Measurements from ENCODE around the gene SHISA9. TPM values are rescaled to one million over a fixed set of nuclear protein-coding genes. Genes with fewer than 3 reads are reported as not detected.

Gene SHISA9
- total and polyA plus RNA-seq, 8 donors = 0.15 to 1.3 (median 0.38) TPM; not detected in 4

DNA sequence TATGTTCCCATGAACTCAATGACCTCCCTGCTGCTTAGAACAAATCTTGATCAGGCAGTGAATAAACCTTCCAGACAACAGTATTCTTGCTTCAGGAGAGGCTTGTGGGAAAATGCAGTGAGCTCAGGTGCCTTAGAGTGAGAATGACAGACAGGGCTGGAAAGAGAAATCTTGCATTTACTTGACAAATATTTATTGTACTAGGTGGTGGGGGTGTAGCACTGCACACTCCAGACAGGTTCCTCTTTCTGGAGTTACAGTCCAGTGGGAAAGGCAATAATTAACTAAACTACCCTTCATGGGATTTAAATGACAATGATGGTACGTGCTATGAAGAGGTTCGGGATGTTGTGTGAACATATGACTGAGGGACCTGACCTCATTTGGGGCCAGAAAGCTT, 182.9 kb downstream of the SHISA9 start:
- 26 to 64% (median 37%) methylated on average over 2 of the region's 2 CpGs for WGBS, 5 donors
- H3K27me3 ChIP-seq = no peaks in the 10 kb centered on the region
- H3K4me1 ChIP-seq = peaks cover 0 to 13% (median 0%) of the 10 kb centered on the region in 4 donors
- H3K36me3 ChIP-seq = no peaks in the 10 kb centered on the region
- no peak for DNase-seq
- intact Hi-C loops (cut with DNase I; ENCODE audit: low total_unique reads) = no loop called here
- no peaks in the 10 kb centered on the region for H3K9me3 ChIP-seq
- no peak overlapping the region for H3K4me3 ChIP-seq
- TF ChIP-seq EP300 (IDR thresholded peaks at IDR 0.05) (no peak), POLR2A (IDR thresholded peaks at IDR 0.05) (no peak), POLR2AphosphoS5 (IDR thresholded peaks at IDR 0.05) (no peak)
- TF ChIP-seq, protein P1, sequence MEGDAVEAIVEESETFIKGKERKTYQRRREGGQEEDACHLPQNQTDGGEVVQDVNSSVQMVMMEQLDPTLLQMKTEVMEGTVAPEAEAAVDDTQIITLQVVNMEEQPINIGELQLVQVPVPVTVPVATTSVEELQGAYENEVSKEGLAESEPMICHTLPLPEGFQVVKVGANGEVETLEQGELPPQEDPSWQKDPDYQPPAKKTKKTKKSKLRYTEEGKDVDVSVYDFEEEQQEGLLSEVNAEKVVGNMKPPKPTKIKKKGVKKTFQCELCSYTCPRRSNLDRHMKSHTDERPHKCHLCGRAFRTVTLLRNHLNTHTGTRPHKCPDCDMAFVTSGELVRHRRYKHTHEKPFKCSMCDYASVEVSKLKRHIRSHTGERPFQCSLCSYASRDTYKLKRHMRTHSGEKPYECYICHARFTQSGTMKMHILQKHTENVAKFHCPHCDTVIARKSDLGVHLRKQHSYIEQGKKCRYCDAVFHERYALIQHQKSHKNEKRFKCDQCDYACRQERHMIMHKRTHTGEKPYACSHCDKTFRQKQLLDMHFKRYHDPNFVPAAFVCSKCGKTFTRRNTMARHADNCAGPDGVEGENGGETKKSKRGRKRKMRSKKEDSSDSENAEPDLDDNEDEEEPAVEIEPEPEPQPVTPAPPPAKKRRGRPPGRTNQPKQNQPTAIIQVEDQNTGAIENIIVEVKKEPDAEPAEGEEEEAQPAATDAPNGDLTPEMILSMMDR (IDR thresholded peaks at IDR 0.05) = no peak
- H3K27ac ChIP-seq = no peak overlapping the region

DNA sequence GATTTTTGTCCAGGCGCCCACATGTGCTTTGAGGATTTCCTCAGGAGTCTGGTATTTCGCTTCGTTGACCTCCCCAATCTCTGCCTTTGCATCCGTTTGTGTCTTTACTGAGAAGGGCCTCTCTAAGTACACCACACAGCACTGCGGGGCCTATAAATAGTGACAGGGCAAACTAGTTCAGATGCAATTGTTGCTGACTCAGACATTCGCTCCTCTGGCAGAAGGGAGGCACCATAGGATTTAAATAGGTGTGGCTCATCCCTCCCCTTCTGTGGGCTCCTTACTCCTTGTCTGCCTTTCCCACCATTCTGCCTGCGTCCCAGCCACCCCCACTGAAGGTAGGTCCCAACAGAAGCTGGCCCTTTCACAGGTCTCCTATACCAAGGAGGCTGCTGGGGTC, 192.3 kb downstream of the SHISA9 start:
- no peak for DNase-seq
- intact Hi-C loops (cut with DNase I; ENCODE audit: low total_unique reads) = no loop called here

DNA sequence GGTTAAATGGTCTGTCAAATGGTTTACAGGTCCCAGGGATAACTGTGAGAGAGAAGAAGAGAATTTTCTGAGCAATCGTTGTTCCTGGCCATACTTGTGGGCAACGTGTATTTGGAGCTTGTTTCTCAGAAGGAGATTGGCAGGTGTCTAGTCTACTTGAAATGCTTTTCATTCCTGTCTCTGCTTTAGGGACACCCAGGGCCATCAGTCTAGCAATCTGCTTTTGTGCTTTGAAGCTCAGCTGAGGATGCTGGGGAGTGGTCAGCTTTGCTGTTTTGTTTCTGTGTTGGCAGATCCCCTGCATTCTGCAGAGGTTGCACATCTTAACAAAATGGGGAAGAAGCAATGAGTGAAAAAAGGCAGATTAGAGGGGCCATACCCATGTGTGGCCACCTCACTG, 193.7 kb downstream of the SHISA9 start:
- intact Hi-C loops (cut with DNase I; ENCODE audit: low total_unique reads) = no loop called here
- 62 to 78% (median 72%) methylated on average over 2 of the region's 2 CpGs for WGBS, 5 donors

More for the DNA sequence above, 192.3 kb downstream of the SHISA9 start:
- H3K27me3 ChIP-seq = no peaks in the 10 kb centered on the region
- WGBS, 5 donors = 42 to 62% (median 51%) methylated on average over 6 to 7 of the region's 7 CpGs
- peaks cover 0 to 40% (median 25%) of the 10 kb centered on the region in 4 donors for H3K9me3 ChIP-seq
- no peak overlapping the region for H3K27ac ChIP-seq
- no peak overlapping the region for H3K4me3 ChIP-seq
- no peaks in the 10 kb centered on the region for H3K36me3 ChIP-seq
- H3K4me1 ChIP-seq = no peaks in the 10 kb centered on the region
- TF ChIP-seq, protein P1 (IDR thresholded peaks at IDR 0.05) = no peak
- no peak for TF ChIP-seq POLR2AphosphoS5 (IDR thresholded peaks at IDR 0.05)

DNA sequence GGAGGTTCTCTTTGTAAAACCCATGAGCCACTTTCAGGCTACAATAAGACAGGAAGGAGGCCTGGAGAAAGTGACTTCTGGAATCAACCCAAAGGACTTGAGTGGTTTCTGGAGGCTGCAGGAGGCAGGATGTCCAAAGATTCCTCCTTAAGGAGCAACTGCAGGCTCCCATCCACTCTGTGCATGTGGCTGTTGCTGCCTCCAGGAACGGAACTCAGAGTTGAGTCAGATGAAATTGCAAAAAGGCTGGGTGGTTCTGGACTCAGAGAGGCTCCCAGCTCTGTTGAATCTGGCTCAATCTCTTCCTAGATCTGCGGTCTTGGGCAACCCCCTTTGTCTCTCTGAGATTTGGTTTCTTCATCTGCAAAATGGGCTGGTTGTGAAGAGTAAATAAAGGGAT, 197.1 kb downstream of the SHISA9 start:
- Histone ChIP-seq H3K4me1 (no peaks in the 10 kb centered on the region), H3K4me3 (no peak overlapping the region), H3K36me3 (no peaks in the 10 kb centered on the region), H3K27ac (no peak overlapping the region), H3K9me3 (peaks cover 0 to 7% (median 2%) of the 10 kb centered on the region in 4 donors), H3K27me3 (no peaks in the 10 kb centered on the region)
- intact Hi-C loops (cut with DNase I; ENCODE audit: low total_unique reads) = no loop called here
- 59 to 72% (median 65%) methylated on average over 2 of the region's 2 CpGs for WGBS, 5 donors
- DNase-seq = no peak
- TF ChIP-seq POLR2AphosphoS5 (IDR thresholded peaks at IDR 0.05) (no peak), POLR2A (IDR thresholded peaks at IDR 0.05) (no peak), EP300 (IDR thresholded peaks at IDR 0.05) (no peak)
- TF ChIP-seq, protein P1 (IDR thresholded peaks at IDR 0.05) = no peak

More for the DNA sequence above, 193.7 kb downstream of the SHISA9 start:
- H3K27me3 ChIP-seq = no peaks in the 10 kb centered on the region
- no peak overlapping the region for H3K4me3 ChIP-seq
- no peak for DNase-seq
- TF ChIP-seq POLR2A (IDR thresholded peaks at IDR 0.05) = no peak
- TF ChIP-seq, protein P1 (IDR thresholded peaks at IDR 0.05) = no peak
- no peak for TF ChIP-seq POLR2AphosphoS5 (IDR thresholded peaks at IDR 0.05)
- no peak for TF ChIP-seq EP300 (IDR thresholded peaks at IDR 0.05)
- H3K36me3 ChIP-seq = no peaks in the 10 kb centered on the region
- peaks cover 0 to 40% (median 24%) of the 10 kb centered on the region in 4 donors for H3K9me3 ChIP-seq
- H3K27ac ChIP-seq = no peak overlapping the region
- H3K4me1 ChIP-seq = no peaks in the 10 kb centered on the region

All from stomach (tissue), 9 donors.